Glutamatergic neuron (in vitro differentiated cells): ENCODE data around the gene GLUL. TPM values are rescaled to one million over a fixed set of nuclear protein-coding genes. Genes with fewer than 3 reads are reported as not detected.

Experiments used
- DNase-seq: peaks from one replicate; pipeline ENCODE4 v3.0.0; 2022
- H3K27ac Mint-ChIP-seq: one replicate; pipeline ENCODE4 v1.8.0; 2020; ENCODE audit warnings: mild to moderate bottlenecking, mixed read lengths, inconsistent platforms; ENCODE audit not compliant: unreplicated experiment
- H3K27me3 Mint-ChIP-seq: one replicate; pipeline ENCODE4 v1.8.0; 2020; ENCODE audit warnings: mild to moderate bottlenecking, moderate library complexity, mixed read lengths, inconsistent platforms; ENCODE audit not compliant: unreplicated experiment
- H3K36me3 Mint-ChIP-seq: one replicate; pipeline ENCODE4 v1.8.0; 2020; ENCODE audit warnings: mild to moderate bottlenecking, mixed read lengths, inconsistent platforms; ENCODE audit not compliant: unreplicated experiment
- H3K4me1 Mint-ChIP-seq: one replicate; pipeline ENCODE4 v1.8.0; 2020; ENCODE audit warnings: mild to moderate bottlenecking, low read depth, mixed read lengths, inconsistent platforms; ENCODE audit not compliant: unreplicated experiment
- H3K4me3 Mint-ChIP-seq: one replicate; pipeline ENCODE4 v1.8.0; 2020; ENCODE audit warnings: mild to moderate bottlenecking, mixed read lengths, inconsistent platforms; ENCODE audit not compliant: unreplicated experiment
- H3K9me3 Mint-ChIP-seq: one replicate; pipeline ENCODE4 v1.8.0; 2020; ENCODE audit warnings: mild to moderate bottlenecking, moderate library complexity, mixed read lengths, inconsistent platforms; ENCODE audit not compliant: unreplicated experiment
- CTCF ChIP-seq: fragments of 200-600 bp; sonication (generic); IDR thresholded peaks from one replicate; pipeline ENCODE4 v1.5.0; 2021; ENCODE audit not compliant: partially characterized antibody, unreplicated experiment
- total RNA-seq: library from RNA; stranded (reverse); fragmentation: NEBNext Ultra II Directional; extraction: Animal tissue kit (Norgen Biotek cat#: 25700); gene quantifications from one replicate; pipeline ENCODE4 v1.2.1, GENCODE V29; 2021; ENCODE audit not compliant: unreplicated experiment

GLUL gene
- total RNA-seq, 1 donor from 2014 or later, result 312 TPM

GRCh38 chr1:182370532-182370931, 21.1 kb downstream of the GLUL start:
- no peak for TF ChIP-seq CTCF
- no peak overlapping the region for H3K4me3 Mint-ChIP-seq
- H3K27me3 Mint-ChIP-seq, result no peaks in the 10 kb centered on the region
- no peaks in the 10 kb centered on the region for H3K9me3 Mint-ChIP-seq
- DNase-seq, result no peak
- no peak overlapping the region for H3K27ac Mint-ChIP-seq
- H3K36me3 Mint-ChIP-seq, result no peaks in the 10 kb centered on the region
- no peaks in the 10 kb centered on the region for H3K4me1 Mint-ChIP-seq

DNA sequence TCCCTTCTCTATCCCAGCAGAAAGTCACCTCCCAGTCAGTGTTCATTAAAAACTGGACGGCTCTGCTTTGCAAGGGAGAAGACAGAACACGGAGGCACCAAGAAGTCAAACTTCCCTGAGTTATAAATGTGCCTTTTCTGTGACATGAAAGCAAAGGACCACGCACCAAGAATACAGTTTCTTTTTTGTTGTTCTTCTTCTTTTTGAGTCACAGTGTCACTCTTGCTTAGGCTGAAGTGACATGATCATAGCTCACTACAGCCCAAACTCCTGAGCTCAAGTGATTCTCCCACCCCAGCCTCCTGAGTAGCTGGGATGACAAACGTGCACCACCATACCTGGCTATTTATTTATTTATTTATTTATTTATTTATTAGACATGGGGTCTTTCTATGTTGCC, 22.7 kb downstream of the GLUL start:
- H3K27ac Mint-ChIP-seq, result no peak overlapping the region
- no peaks in the 10 kb centered on the region for H3K4me1 Mint-ChIP-seq
- no peaks in the 10 kb centered on the region for H3K9me3 Mint-ChIP-seq
- H3K4me3 Mint-ChIP-seq, result no peak overlapping the region
- no peaks in the 10 kb centered on the region for H3K27me3 Mint-ChIP-seq
- H3K36me3 Mint-ChIP-seq, result no peaks in the 10 kb centered on the region
- DNase-seq, result no peak
- no peak for TF ChIP-seq CTCF

DNA sequence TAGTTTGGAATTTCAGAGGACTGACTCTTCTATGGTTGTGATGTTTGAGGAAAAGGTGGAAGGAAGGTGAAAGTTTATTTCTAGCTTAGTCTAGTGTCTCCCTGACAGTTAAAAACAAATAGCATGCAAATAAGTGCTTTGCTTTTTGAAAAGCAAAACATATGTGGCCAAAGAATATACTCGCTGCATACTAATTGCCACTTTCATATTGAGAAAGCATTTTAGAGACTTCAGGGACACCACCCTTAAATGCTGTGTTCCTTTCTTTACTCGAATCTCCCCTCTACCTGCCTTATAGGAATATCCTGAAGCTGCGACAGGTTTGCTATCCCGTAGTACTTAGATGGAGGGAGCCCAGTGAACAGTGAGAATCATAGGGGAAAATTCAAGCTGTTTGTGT, 23.2 kb downstream of the GLUL start:
- H3K27ac Mint-ChIP-seq, result no peak overlapping the region
- no peaks in the 10 kb centered on the region for H3K4me1 Mint-ChIP-seq
- H3K9me3 Mint-ChIP-seq, result no peaks in the 10 kb centered on the region
- no peak overlapping the region for H3K4me3 Mint-ChIP-seq
- no peak for TF ChIP-seq CTCF
- no peaks in the 10 kb centered on the region for H3K36me3 Mint-ChIP-seq
- DNase-seq, result no peak
- no peaks in the 10 kb centered on the region for H3K27me3 Mint-ChIP-seq

DNA sequence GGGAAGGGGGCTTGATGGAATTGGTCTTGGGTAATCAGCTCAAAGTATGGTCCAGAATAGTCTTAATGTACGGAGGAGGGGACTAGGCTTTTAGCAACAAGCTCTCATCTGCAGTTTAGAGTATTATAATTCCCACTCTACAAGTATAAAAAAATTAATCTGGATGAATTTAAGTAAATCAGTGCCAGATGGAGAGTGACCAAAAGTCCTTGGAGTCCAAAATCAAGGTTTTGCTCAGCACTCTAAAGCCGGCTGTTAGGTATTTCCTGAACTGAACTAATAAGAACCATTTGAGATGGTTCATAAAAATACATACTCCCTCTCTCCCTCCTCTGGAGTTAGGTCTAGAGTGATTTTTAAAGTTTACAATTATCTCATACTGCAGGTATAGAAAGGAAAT, 23.7 kb downstream of the GLUL start:
- TF ChIP-seq CTCF, result no peak
- no peaks in the 10 kb centered on the region for H3K9me3 Mint-ChIP-seq
- no peak overlapping the region for H3K4me3 Mint-ChIP-seq
- no peaks in the 10 kb centered on the region for H3K4me1 Mint-ChIP-seq
- H3K27me3 Mint-ChIP-seq, result no peaks in the 10 kb centered on the region
- H3K27ac Mint-ChIP-seq, result no peak overlapping the region
- no peaks in the 10 kb centered on the region for H3K36me3 Mint-ChIP-seq
- DNase-seq, result no peak

GRCh38 chr1:182366596-182366995, 25.0 kb downstream of the GLUL start:
- Mint-ChIP-seq H3K4me1 (no peaks in the 10 kb centered on the region), H3K4me3 (no peak overlapping the region), H3K27ac (no peak overlapping the region), H3K27me3 (no peaks in the 10 kb centered on the region), H3K36me3 (no peaks in the 10 kb centered on the region), H3K9me3 (no peaks in the 10 kb centered on the region)
- TF ChIP-seq CTCF, result no peak
- no peak for DNase-seq
